ENCODE data around the gene GLCE. TPM values are rescaled to one million over a fixed set of nuclear protein-coding genes. Genes with fewer than 3 reads are reported as not detected.

Gene GLCE
- total RNA-seq, 3 donors from 2014 or later (not counting 1 experiment from before 2014, with no cell fraction given), result 2.0 to 4.5 (median 3.4) TPM

- DNase-seq, result no peak
- Histone ChIP-seq H3K27me3 (ENCODE audit: control insufficient read depth, insufficient read depth, low read length) (no peaks in the 10 kb centered on the region), H3K4me3 (ENCODE audit: low read length) (no peak overlapping the region), H3K9me3 (ENCODE audit: control insufficient read depth, insufficient read depth, low read length) (no peaks in the 10 kb centered on the region), H3K4me1 (ENCODE audit: control insufficient read depth, insufficient read depth, low read length) (no peaks in the 10 kb centered on the region), H3K36me3 (ENCODE audit: control insufficient read depth, insufficient read depth, low read length) (no peaks in the 10 kb centered on the region), H3K27ac (ENCODE audit: low read length) (no peak overlapping the region)
- TF ChIP-seq CTCF (IDR thresholded peaks at IDR 0.05), result no peak
- H3K36me3 Mint-ChIP-seq, result no peaks in the 10 kb centered on the region
- H3K4me1 Mint-ChIP-seq, result no peaks in the 10 kb centered on the region
- H3K9me3 Mint-ChIP-seq, result peaks cover 0 to 5% of the 10 kb centered on the region in 2 donors
- no peak for ATAC-seq
- H3K27ac Mint-ChIP-seq, result no peak overlapping the region
- intact Hi-C loops (cut with micrococcal nuclease), result no loop called here
- WGBS (ENCODE audit: insufficient coverage), result 92% methylated on average over 3 of the region's 3 CpGs
- H3K27me3 Mint-ChIP-seq (ENCODE audit: low read depth in 2 of 2), result no peaks in the 10 kb centered on the region
- no peak overlapping the region for H3K4me3 Mint-ChIP-seq
Measured at GRCh38 chr15:69185706-69186105, 25.3 kb downstream of the GLCE start.

- ATAC-seq (no peak), DNase-seq (no peak)
- H3K27me3 Mint-ChIP-seq (ENCODE audit: low read depth in 2 of 2), result no peaks in the 10 kb centered on the region
- no peaks in the 10 kb centered on the region for H3K36me3 Mint-ChIP-seq
- no peaks in the 10 kb centered on the region for H3K4me1 ChIP-seq (ENCODE audit: control insufficient read depth, insufficient read depth, low read length)
- no peak overlapping the region for H3K27ac Mint-ChIP-seq
- no peaks in the 10 kb centered on the region for H3K4me1 Mint-ChIP-seq
- no peak overlapping the region for H3K27ac ChIP-seq (ENCODE audit: low read length)
- no peak for TF ChIP-seq CTCF (IDR thresholded peaks at IDR 0.05)
- peaks cover 0 to 6% of the 10 kb centered on the region in 2 donors for H3K9me3 Mint-ChIP-seq
- no peaks in the 10 kb centered on the region for H3K9me3 ChIP-seq (ENCODE audit: control insufficient read depth, insufficient read depth, low read length)
- no peak overlapping the region for H3K4me3 Mint-ChIP-seq
- H3K27me3 ChIP-seq (ENCODE audit: control insufficient read depth, insufficient read depth, low read length), result no peaks in the 10 kb centered on the region
- no peaks in the 10 kb centered on the region for H3K36me3 ChIP-seq (ENCODE audit: control insufficient read depth, insufficient read depth, low read length)
- H3K4me3 ChIP-seq (ENCODE audit: low read length), result no peak overlapping the region
- 96% methylated on average over 6 of the region's 6 CpGs for WGBS (ENCODE audit: insufficient coverage)
- intact Hi-C loops (cut with micrococcal nuclease), result no loop called here
Measured at GRCh38 chr15:69189157-69189556, 28.7 kb downstream of the GLCE start.

- DNase-seq (no peak), ATAC-seq (no peak)
- H3K9me3 Mint-ChIP-seq, result peaks cover 0 to 6% of the 10 kb centered on the region in 2 donors
- no peak overlapping the region for H3K4me3 Mint-ChIP-seq
- no peaks in the 10 kb centered on the region for H3K9me3 ChIP-seq (ENCODE audit: control insufficient read depth, insufficient read depth, low read length)
- no peak overlapping the region for H3K4me3 ChIP-seq (ENCODE audit: low read length)
- H3K36me3 ChIP-seq (ENCODE audit: control insufficient read depth, insufficient read depth, low read length), result no peaks in the 10 kb centered on the region
- no peak overlapping the region for H3K27ac ChIP-seq (ENCODE audit: low read length)
- no peaks in the 10 kb centered on the region for H3K27me3 Mint-ChIP-seq (ENCODE audit: low read depth in 2 of 2)
- H3K27me3 ChIP-seq (ENCODE audit: control insufficient read depth, insufficient read depth, low read length), result no peaks in the 10 kb centered on the region
- no peak overlapping the region for H3K27ac Mint-ChIP-seq
- no peaks in the 10 kb centered on the region for H3K36me3 Mint-ChIP-seq
- no peaks in the 10 kb centered on the region for H3K4me1 Mint-ChIP-seq
- TF ChIP-seq CTCF (IDR thresholded peaks at IDR 0.05), result no peak
- no peaks in the 10 kb centered on the region for H3K4me1 ChIP-seq (ENCODE audit: control insufficient read depth, insufficient read depth, low read length)
- intact Hi-C loops (cut with micrococcal nuclease), result no loop called here
Measured at GRCh38 chr15:69190091-69190490, 29.7 kb downstream of the GLCE start.

DNA sequence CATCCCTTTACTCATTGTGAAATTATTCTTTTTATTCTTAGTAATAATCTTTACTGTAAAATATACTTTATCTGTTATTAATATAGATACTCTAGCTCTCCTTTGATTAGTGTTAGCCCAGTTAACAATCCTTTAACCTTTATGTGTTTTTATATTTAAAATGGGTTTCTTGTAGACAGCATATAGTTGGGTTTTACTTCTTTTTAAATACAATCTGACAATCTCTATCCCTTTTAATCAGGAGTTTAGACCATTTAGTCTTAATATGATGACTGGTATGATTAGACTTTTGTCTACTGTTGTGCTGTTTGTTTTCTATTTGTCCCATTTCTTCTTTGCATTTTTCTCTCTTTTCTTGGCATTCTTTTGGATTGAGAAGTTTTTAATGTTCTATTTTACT lies 30.1 kb downstream of the GLCE start:
- H3K27me3 Mint-ChIP-seq (ENCODE audit: low read depth in 2 of 2), result no peaks in the 10 kb centered on the region
- no peak for DNase-seq
- no peak for ATAC-seq
- H3K4me3 ChIP-seq (ENCODE audit: low read length), result no peak overlapping the region
- H3K9me3 ChIP-seq (ENCODE audit: control insufficient read depth, insufficient read depth, low read length), result no peaks in the 10 kb centered on the region
- no peaks in the 10 kb centered on the region for H3K36me3 Mint-ChIP-seq
- no peak overlapping the region for H3K4me3 Mint-ChIP-seq
- H3K27me3 ChIP-seq (ENCODE audit: control insufficient read depth, insufficient read depth, low read length), result no peaks in the 10 kb centered on the region
- TF ChIP-seq CTCF (IDR thresholded peaks at IDR 0.05), result no peak
- H3K4me1 Mint-ChIP-seq, result no peaks in the 10 kb centered on the region
- peaks cover 0 to 6% of the 10 kb centered on the region in 2 donors for H3K9me3 Mint-ChIP-seq
- H3K36me3 ChIP-seq (ENCODE audit: control insufficient read depth, insufficient read depth, low read length), result no peaks in the 10 kb centered on the region
- no peak overlapping the region for H3K27ac ChIP-seq (ENCODE audit: low read length)
- no peaks in the 10 kb centered on the region for H3K4me1 ChIP-seq (ENCODE audit: control insufficient read depth, insufficient read depth, low read length)
- H3K27ac Mint-ChIP-seq, result no peak overlapping the region
- intact Hi-C loops (cut with micrococcal nuclease), result no loop called here

Data from natural killer cell (primary cell).